ENCODE results near the gene SEC24C. TPM values are rescaled to one million over a fixed set of nuclear protein-coding genes. Genes with fewer than 3 reads are reported as not detected.
"Not testable (repeated sequence)": the region's sequence is repeated elsewhere in the genome, so short reads cannot be mapped to it uniquely, and the experiment has no call there.

Gene SEC24C
- 40.0 and 47.6 TPM in 2 replicates for total RNA-seq (2014; rRNA removed; shearing (Covaris generic))

GRCh38 chr10:73743905-73744663 lies at the start of gene SEC24C:
TSS of gene SEC24C (plus strand) at chr10:73744372. CDS start at chr10:73746833, 2,461 bp downstream.
- peak; percentile 93 for DNase-seq (ENCODE audit: low read depth)

DNA sequence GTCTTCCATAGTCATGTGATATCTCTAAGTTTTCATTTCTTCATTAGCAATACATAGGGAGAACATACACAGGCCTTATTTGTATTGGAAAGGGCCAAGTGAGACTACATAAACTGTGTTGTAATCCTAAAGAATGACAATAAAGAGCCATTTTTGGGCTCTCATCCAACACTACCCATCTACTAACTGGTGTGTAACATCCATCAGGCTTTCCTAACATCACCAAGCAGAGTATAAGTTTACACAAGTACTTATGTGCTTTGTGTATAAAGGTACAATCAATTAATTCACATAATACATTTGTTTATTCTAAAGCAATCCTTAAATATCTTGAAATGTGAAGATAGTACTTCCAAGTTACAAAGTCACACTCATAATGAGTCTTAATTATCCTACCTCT lies 48.9 kb upstream of the SEC24C start:
- DNase-seq (ENCODE audit: low read depth): not testable (repeated sequence)

DNA sequence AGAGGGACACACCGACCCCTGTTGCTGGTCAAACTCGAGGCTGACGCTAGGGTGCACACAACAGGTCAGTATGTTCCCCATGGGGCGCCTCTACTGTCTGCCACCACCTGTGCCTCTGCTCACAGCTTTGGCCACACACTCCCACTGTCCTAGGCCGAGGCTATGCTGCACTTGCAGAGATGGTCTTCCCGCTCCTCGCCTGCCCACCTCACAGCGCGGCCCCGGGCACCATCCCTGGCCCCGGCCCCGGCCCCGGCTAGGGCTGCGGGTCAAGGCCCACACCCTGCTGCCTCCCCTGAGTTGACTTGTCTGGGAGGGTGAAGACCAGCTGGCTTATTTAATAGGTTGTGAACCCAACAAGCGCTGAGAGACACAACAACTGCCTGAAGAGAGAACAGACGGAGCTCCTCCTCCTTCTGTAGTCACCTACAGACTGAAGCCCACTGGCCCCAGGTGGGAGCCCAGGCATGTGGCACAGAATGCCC lies 46.5 kb upstream of the SEC24C start, which contains the start of gene AGAP5:
Gene AGAP5 (minus strand): TSS at position 435 of the 485 bp plus-strand sequence. CDS start 354 bp downstream, at position 81.
- DNase-seq (ENCODE audit: low read depth): not testable (repeated sequence)

- not testable (repeated sequence) for DNase-seq (ENCODE audit: low read depth)
These were observed 45.4 kb upstream of the SEC24C start for GRCh38 chr10:73698819-73699218.

GRCh38 chr10:73703924-73704323 lies 40.2 kb upstream of the SEC24C start:
- not testable (repeated sequence) for DNase-seq (ENCODE audit: low read depth)

DNA sequence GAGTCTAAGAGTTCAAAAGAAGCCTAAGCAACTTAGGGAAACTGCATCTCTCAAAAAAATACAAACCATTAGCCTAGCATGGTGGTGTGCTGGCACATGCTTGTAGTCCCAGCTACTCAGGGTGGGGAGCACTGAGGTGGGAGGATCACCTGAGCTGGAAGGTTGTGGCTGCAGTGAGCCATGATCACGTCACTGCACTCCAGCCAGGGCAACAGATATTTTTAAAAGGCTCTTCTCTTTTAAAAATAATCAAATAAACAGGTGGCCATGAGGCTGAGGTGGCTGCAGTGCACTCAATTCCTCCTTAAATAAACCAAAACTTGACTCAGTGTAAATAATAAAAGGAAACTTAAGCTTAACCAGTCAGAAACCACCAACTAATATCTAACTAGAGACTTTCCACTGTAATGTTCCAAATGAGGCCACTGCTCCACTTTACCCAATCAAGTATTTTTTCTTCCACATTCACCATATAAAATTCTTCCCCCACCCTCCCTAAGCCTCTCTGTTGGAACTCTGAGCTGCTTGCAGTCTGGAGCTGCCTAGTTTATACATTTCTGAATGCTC lies 38.6 kb upstream of the SEC24C start:
- DNase-seq (ENCODE audit: low read depth): not testable (repeated sequence)

DNA sequence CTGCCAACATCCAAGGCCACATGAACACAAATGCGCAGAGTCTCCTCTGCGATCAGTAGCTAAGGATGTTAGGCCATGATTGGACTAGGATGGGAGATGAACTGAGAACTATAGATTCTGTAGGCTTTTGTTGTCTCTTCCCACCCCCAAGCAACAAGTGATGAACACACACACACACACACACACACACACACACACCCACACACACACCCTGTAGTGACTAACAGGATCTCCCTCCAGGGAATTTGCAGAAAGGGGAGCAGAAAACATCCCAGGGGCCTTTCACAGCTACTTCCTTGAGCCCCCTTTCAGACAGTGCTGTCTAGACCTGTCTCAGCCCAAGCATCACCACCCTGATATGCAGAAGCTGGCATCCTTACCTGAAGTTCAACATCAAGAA lies 37.7 kb upstream of the SEC24C start:
- DNase-seq (ENCODE audit: low read depth): not testable (repeated sequence)

DNA sequence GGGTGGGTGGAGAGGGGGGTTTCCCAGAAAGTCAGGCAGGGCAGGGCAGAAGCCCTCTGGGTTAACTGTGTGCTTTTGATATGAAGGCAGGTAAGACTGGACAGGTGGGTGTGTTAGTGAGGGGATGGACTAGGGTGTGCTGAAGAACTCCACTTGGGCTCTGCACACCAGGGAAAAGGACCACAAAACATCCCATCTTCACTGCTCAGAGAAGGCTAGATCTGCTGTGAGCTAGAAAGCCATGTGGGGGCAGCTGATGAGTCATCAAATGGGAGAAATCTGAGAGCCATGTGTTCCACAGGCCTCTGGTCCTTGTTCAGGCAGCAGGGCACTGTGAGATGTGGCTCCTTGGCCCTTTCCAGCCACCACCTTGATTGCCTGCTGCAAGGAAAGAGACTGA lies 36.5 kb upstream of the SEC24C start:
- DNase-seq (ENCODE audit: low read depth): not testable (repeated sequence)

- DNase-seq (ENCODE audit: low read depth): not testable (repeated sequence)
These were observed 36.0 kb upstream of the SEC24C start for GRCh38 chr10:73708122-73708521.

DNA sequence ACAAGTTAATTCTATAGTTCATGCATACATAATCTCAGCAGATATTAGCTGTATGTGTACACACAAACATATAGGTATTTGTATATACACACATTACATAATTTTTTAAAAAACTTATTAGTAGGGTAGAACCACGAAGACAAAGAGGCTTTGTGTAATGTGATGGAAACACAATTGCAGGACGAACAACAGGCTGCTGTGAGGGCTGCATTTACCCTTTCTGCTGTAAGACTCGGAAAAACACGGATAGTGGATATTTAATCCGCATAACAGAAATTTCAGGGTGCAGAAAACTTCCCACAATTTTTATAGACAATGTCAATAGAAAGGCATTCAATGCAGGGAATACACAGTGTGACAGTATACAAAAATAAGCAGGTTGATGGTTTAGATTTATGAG lies 32.5 kb upstream of the SEC24C start:
- not testable (repeated sequence) for DNase-seq (ENCODE audit: low read depth)

DNA sequence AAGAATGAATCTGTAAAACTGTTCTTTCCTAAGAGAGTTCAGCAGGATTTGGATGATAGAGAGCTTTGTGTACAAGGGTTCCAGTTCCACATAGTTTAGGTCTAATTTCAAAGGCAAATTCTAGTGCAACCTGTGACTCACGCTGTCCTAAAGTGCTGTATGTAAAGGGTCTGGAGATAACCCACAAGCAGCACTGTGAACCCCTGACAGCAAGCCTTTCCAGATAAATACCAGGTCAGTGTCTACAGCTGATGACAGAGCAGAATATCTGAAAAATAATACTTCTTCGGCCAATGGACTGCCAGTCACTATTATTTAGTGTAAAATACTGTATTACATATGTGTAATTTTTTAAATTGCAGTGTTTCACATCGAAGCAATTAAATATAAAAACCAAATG lies 30.3 kb upstream of the SEC24C start:
- DNase-seq (ENCODE audit: low read depth): not testable (repeated sequence)

- not testable (repeated sequence) for DNase-seq (ENCODE audit: low read depth)
These were observed 29.7 kb upstream of the SEC24C start for GRCh38 chr10:73714483-73714882.

DNA sequence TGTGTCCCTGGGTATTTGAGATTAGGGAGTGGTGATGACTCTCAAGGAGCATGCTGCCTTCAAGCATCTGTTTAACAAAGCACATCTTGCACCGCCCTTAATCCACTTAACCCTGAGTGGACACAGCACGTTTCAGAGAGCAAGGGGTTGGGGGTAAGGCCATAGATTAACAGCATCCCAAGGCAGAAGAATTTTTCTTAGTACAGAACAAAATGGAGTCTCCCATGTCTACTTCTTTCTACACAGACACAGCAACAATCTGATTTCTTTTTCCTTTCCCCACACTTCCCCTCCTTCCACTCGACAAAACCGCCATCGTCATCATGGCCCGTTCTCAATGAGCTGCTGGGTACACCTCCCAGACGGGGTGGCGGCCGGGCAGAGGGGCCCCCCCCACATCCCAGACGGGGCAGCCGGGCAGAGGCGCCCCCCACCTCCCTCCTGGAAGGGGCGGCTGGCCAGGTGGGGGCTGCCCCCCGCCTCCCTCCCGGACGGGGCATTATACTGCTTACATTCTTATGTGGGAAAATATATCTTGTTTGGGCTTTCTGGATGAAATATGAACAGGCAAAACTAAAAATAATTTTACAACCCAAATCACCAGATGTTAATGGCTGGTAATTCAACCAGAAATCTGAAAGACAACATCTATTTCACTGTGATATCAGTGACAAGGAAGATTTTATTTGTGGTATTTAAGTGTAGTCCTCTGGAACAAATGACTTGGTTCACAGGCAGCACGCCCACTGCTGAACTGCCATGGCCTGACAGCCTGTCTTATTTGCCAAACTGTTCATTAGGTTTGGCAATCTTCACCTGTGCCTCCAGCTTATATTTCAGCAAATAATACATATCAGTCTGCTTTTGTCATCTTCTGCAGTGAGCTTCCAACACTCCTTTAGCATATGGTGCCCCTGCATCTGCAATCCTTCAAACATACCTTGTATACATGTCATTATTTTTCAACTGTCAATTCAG lies 28.7 kb upstream of the SEC24C start:
- not testable (repeated sequence) for DNase-seq (ENCODE audit: low read depth)

DNA sequence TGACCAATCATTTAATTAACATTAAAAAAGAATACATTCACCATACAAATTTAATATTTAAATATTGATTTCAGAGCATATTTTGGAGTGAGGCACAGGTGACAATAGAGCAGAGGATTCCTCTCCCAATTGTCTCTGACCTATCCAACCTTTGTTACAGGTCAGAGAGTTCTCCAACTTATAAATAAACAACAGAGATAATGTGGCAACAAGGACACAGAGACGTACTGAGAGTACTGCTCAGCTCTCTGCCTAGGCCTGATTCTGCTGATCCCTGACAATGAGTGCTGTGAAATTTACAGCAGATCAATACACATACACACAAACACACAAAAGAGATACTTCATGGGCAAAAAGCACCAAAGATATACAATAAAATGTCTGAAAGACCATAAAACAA lies 27.9 kb upstream of the SEC24C start:
- no peak for DNase-seq (ENCODE audit: low read depth)

DNA sequence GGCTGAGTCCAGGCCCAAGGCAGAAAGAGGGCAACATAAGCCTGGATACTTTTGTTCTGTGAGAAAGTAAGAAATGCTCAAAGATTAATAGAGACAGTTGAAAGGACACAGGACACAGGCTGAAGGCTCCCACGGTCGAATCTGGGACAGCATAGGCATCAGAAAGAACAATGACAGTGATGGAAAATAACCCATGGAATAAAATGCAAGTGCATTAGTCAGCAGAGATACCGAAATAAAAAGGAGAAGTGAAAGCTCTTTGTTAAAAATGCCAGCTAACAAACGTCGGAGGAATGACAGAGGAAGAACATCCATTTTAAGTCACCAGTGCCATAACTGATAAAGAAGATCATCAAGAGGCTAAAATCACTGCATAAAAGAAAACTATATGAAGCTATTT lies 26.6 kb upstream of the SEC24C start:
- no peak for DNase-seq (ENCODE audit: low read depth)

- DNase-seq (ENCODE audit: low read depth): not testable (repeated sequence)
These were observed 23.6 kb upstream of the SEC24C start for GRCh38 chr10:73720561-73720960.

GRCh38 chr10:73723516-73723915 lies 20.7 kb upstream of the SEC24C start:
- DNase-seq (ENCODE audit: low read depth): no peak

DNA sequence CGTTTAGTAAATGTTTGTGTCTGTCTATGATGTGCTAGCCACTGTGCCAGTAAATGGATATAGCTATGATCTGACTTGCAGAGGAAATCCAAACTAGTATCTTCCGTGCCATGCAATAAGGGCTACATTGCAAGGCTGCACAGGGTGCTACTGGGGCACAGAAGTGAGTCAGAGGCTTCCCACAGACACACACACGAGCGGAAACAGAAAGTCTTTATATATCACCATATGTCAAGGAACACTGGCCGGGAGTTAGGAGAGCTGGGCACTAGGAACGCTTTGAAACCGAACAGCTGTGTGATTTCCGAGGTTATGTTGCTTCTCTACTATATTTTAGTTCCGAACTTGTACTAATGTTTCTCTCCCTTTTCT lies 14.4 kb upstream of the SEC24C start:
- peak; percentile 62 for DNase-seq (ENCODE audit: low read depth)

DNA sequence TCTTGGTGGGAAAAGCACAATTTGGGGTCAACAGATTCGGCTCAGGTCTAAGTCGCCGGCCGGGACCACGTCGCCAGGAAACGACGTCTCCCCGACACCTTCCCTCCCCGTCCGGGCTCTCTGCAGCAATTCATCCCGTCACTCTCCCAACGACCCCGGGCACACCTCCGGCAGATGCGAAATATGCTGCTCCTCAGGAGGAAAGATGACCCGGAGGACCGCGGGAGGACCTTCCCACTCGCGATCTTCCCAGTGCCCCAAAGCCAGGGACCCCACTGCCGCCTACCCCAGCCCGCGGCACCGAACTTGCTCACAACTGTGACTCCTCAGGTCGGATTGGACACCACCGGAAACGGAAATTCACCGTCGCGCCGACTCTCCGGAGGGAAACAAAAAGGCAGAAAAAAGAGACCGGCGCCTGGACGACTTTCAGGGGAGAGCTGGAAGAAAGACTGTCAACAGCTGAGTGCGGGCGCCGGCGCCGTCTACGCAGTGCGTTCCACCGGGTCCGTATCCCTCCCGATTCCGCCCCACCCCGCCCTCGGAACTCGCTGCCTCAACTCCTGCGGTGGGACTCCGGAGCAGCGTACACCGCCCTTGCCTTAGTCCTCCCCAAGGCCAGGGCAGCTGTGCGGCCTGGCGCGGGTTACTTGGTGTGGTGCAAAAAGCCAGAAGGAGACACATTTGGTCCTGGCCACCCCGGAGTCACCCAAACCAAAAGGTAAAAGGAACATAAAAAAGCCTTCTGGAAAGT lies 13.8 kb upstream of the SEC24C start:
- peak; percentile 87 for DNase-seq (ENCODE audit: low read depth)

- no peak for DNase-seq (ENCODE audit: low read depth)
These were observed 12.4 kb upstream of the SEC24C start for GRCh38 chr10:73731588-73732375.
